ENCODE results near the gene FSTL5.
A peak's percentile ranks its signal among the peaks of the same experiment; 100 is the strongest.

The FSTL5 gene

DNA sequence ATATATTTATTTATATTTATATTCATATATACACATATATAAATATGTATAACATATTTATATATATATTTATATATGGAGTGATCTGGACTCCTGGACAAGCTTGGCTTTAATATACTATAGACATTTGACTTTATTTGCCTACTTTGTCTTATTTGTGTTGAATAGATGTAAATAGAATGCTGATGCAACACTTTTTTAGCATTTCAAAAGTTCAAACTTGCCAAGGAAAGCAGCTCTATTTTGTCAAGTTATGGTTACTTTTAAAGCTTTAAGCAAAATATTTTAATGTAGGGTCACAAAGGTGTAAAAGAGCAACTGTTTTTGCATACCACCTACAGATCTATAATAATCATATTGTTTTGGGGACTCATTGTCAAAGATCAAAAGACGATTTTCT is 61.1 kb downstream of the FSTL5 start:
- DNase-seq: no peak

DNA sequence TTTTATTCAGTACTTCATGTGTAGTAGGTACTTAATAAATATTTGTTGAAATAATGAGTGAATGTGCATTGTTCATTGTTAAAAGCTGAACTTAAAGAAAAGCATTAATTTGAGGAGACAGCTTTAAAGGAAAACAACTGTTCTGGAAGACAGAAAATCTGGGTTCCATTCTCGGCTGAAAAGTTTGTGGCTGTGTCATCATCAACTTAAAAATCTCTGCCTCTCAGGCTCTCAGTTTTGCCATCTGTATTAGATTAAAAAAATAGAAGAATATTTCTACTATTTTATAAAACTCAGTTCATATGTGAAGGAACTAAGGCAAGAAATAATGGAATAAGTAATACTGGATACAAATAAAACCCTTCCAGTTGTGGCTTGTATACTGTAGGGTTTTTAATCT is 62.5 kb downstream of the FSTL5 start:
- no peak for DNase-seq

DNA sequence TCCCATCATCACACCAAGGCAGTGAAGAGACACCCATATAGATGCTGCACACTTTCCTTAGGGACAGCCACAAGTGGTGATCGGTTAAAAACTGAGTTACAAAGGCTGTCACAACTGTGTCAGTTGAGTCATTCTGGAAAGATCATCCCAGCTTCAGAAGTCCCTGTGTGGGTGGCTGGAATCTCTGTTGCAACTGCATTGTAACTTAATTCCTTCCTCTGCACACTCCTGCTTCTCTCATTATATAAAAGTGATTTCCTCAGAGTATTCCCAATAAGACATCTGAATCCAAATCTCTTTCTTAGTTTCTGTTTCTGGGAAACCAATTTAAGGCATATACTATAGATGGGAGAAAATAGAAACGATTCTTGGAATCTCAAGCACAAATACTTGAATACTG is 88.1 kb downstream of the FSTL5 start:
- no peak for DNase-seq

DNA sequence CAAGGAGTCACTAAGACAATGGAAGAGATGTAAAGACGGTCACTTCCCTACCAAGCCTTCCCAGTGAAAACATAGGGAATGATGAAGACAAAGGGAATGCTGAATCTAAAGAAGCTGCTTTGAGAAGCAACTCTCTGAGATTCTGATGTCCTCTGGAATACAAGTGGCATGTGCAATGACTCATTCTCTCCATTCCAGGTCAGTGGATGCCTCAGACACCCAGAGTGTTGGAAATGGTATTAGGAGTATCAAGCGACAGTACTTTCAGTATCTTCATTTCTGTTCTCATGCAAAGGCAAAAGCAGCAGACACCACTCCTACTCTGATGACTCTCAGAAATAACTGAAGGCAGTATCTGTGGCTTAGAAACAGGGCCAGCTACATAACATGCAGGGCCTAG is 102.6 kb downstream of the FSTL5 start:
- peak; percentile 0 for DNase-seq

DNA sequence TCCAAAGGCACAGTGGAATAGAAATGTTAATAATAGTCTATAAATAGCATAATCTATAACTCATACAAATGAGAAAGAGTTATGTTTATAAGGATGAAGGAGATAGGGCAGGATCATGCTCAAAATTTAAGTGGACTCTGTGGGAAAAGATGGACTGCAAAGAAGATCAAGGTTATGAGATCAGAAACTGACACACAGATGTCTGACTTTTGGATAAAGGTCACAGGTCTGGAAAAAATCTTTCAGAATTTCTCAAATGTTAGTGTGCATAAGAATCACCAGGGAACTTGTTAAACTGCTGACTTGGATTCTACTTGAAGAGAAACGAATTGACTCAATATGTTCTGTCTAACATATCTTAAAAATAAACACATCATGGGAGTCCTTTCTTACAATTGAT is 104.1 kb downstream of the FSTL5 start:
- no peak for DNase-seq

DNA sequence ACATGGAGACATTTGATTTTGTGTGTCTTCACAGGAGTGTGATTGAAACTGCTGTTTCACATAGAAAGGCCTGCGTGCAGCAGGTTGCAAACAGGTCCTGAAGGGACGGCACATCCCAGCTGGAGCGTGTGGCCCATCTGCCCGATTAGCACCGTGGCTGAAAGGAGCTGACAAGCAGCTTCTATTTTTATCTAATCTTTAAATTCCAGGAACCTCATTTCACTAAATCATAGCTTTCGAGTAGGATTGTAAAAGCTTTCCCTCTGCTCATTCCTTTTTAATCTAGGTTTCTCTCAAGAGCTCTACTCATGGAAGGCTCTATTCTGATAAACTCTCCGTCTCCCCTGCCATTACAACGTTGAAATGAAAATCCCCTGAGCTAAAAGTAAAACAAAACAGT is 106.8 kb downstream of the FSTL5 start:
- DNase-seq: no peak

DNA sequence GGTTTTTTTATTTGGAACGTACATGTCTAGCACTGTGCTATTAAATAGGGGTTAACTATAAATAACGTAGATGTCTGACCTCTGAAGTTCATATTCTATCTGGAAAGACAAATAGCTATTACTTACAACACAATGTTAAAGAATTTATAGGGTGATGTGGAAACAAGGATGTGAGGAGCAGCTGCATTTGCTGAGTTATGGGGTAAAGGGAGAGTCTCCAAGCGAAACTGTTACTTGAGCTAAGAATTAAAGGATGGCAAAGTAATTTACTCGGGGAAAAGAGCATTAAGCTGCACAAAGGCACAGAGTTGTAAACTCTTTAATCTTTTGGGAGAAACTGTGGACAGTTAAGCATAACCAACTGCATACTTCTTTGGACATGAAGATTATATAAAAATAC is 117.7 kb downstream of the FSTL5 start:
- DNase-seq: no peak

DNA sequence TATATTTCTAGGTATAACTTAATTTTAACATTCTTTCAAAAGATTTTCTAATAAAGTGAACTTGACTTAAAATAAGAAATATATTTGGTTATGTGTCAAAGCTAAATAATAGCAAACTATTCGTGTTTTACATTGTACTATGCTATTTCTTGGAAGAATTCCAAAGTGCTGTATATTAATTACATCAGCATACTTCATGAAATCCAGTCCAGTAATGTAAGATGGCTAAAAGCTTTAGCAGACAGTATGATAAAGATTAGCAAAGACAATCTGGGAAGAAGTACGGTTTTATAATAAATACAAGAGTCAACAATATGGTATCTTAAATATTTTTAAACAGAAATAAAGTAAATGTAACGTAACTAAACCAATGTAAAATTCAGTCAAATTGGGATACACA is 125.7 kb downstream of the FSTL5 start:
- DNase-seq: no peak

DNA sequence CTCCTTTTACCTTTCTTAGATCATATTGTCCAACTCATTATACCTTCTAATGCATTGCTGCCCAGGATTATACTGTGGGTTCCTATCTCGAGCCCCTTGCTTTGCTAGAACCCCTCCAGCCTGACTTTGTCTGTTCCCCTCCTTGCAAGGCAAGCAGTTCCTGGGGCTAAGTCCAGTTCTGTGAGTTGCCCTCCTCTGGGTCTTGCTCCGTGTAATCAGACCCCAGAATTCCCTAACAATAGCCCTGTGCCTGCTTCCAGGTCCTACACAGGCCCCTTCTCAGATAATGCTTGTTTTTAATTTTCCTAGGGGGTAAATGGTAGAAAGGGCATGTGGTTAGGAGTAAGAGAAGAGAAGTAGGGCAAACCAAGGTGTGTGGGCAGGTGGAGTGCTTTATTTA is 145.9 kb downstream of the FSTL5 start:
- DNase-seq: no peak

DNA sequence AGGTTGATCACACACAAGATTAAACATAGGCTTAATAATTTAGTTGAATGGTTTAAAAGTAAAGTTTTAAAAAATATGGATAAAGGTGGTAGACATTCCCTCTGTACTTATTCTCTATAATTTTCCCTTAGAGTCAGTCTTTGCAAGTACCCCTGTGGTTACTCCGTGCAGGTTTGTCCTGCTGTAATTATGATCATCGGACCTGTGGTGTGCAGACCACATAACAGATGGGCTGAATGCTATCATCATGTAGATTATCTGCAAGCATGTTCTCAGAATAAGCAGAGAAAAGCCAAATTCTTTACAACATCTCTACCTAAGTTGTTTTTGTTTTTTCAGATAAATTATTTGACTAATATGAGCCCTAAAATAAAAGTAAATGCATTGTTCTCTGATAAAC is 146.8 kb downstream of the FSTL5 start:
- no peak for DNase-seq

DNA sequence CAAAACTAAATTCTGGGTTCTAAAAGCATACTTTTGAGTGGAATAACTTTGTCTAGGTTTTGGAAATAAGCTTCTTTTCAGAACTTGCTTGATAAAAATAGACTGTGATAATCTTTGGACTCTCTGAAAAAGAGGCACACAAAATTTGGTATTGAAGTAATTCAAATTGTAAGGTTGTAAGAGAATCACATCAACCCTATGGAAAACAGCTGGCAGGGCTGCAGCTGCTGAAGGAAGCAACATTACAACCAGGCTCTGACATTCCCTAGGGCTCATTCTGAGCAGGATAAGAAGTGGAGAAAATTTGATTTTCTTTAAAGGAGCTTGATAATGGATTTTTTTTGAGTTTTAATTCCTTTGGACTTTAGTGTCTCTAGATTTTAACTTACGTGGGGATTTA is 147.6 kb downstream of the FSTL5 start:
- DNase-seq: no peak

DNA sequence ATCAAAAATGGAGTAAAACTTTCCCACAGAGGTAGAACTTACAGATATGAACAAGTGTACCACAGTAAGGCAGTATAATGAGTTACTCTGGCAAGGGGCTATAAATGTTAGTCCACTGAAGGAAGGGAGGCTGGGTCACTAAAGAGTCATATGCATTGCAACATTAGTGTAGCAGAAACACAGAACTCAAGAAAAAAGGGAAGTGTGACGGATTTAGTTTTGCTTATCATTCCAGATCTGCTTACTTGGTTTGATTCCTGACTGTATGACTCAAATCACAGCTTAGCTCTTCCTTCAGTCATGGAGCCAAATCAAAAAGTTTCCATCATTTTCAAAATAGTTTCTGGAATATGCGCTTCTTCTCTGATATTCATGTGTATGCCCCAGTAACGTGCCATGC is 148.7 kb downstream of the FSTL5 start:
- no peak for DNase-seq

DNA sequence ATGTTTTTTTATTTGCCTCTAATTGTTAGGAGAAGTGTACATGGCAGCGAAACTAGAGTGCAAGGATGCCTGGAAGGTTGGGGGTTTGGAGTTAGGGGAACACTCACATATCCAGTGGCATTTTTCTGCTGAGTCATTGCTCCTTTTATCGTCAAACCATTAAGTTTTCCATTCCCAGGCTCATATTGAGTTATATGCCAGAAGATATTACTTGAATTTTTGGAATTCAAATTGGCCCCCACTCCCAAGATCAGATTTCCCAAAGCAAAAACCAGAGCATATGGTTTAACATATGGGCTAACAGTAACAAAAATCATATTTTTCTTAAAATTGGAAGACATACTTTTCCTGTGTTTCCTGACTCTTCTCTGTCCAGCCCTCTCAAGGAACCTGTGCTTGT is 152.7 kb downstream of the FSTL5 start:
- no peak for DNase-seq

DNA sequence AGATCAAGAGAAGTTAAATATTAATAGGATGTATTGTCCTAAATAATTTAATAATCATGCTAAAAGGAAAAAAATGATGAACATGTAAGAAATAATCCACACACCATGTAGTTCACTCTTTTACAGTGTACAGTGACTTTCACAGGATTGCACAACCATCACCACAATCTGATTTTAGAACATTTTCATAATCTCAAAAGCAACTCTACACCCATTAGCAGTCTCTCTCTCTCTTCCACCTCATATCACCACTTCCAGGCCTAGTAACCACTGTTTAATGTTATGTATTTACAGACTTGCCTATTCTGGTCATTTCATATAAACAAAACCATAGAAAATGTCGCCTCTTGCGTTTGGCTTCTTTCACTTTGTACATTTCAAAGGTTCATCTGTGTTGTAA is 153.4 kb downstream of the FSTL5 start:
- DNase-seq: no peak

DNA sequence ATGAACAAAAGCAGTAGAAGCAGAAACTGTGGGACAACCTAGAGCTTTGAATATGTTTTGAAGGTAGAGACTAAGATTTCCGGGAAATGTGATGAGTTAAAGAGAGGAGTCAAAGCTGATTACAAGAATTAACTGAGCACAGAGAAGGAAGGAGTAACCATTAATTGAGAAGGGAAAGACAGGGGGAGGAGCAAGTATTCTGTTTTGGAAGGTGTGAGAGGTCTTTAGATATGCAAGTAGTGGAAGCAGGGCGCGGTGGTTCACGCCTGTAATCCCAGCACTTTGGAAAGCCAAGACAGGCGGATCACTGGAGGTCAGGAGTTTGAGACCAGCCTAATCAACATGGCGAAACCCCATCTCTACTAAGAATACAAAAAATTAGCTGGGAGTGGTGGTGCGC is 171.5 kb downstream of the FSTL5 start:
- DNase-seq: no peak

DNA sequence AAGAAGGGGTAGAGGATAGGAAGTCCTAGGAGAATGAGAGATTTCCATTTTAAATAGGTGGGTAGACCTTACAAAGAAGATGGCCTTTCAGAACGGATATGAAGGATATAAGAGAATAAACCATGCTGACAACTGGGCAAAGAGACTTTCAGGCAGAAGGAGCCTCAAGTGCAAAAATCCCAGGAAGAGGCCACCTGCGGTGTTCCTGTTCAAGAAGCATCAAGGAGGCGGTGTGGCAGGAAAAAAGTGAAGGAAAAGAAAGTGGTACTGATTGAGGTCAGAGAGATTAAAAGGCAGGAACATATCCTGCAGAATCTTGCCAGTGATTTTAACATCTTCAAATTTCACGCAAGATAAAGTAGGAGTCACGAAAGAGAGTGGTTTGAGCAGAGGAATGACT is 172.0 kb downstream of the FSTL5 start:
- DNase-seq: no peak

DNA sequence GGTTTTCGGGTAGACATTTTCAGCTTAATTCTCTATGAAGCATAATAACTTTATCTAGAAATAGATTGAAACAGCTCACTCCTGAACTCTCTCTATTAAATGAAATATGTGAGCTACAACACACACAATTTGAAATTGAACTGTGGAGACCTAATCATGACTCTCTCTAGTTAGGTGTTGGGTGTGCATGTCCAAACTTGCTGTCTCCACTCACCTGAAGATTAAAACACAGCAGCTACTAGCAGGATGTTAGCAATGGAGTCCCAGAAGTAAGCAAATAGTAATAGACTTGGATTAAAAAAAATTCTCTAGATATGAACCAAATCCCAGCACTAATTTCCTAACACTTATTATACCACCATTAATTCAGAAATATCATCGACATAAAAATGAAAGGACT is 173.1 kb downstream of the FSTL5 start:
- no peak for DNase-seq

DNA sequence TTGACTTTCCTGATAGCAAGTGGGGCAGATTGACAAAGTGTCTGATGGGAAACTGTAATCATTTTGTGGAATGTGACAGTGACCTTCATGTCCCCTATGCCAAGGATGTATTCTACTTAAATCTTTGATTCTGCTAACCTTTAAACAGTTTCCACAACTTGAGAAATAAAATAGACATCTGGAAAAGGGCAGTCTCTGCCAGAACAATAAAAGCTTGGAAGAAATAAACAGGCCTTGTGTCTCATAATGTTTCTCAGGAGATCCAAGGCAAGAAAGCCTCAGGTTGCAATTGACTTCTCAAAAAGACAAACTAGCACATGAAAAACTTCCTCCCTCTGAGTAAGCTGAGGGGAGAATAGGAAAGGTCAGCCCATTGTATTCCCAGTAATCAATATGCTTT is 174.9 kb downstream of the FSTL5 start:
- no peak for DNase-seq

DNA sequence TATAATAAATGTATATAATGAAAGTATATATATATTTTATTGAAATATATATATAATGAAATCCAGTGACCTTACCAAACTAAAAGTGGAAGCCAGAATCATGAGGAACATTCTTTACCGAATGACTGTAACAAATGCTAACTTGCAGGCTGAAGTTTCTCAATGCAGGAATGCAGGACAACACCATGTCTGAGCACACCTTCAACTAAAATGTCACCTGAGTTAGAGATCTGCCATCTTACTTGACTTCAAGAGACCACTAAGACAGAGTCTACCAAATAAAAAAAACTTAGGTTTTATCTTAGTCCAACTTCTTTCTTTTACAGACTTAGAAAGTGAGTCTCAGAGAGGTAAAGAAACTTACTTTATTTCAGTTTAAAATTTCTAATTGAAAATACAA is 176.2 kb downstream of the FSTL5 start:
- no peak for DNase-seq

DNA sequence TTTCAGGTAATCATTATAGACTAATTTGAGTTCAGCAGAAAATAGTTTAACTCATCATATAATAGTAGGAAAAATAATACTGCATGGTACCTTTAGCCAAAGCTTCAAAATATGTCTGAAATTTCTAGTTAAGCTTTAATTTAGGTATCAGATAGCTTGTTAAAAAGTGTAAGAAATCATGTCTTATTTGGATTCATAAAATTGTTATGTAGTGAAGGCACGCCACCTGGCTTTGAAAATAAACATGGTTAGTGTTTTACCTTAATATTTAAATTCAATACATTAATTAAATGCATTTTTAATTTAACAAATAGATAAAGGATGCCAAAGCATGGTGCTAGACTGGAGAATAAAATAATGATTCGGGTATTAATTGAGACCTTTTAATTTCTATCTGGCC is 211.4 kb downstream of the FSTL5 start:
- no peak for DNase-seq

DNA sequence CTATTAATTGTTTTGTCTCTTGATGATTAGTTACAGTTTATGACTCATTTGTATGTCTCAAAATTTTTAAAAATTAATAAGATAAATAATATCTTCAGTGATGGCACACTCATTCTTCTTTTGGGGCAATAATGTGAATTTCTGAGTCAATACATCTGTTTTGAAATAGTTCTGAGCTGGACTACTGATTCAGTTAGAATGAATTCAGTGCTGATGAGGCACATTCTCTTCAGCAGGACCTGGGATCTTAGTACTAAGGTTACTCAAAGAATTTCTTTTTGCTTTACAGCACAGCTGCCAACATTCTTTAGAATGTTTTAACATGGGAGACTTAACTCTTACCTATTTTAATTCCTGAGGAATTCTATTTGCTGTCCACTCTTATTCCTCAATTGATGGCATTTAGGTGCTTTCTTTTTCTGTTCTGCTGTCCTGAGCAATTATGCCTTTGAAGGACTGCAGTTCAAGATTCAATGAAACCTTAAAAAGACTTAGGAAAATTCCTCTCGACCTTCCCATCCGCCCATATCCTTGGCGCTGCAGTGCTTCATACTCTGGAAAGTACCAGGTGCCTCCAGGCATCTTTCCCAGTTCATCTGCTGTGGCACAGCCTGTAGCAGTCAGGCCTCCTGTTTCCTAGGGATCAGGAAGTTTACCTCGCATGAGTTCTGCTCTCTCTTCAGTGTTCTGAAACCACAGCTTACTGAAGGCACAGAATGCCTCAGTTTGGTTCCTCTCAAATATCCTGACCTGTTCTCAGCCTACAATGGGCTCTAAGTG is 213.7 kb downstream of the FSTL5 start:
- DNase-seq: peak; percentile 18

DNA sequence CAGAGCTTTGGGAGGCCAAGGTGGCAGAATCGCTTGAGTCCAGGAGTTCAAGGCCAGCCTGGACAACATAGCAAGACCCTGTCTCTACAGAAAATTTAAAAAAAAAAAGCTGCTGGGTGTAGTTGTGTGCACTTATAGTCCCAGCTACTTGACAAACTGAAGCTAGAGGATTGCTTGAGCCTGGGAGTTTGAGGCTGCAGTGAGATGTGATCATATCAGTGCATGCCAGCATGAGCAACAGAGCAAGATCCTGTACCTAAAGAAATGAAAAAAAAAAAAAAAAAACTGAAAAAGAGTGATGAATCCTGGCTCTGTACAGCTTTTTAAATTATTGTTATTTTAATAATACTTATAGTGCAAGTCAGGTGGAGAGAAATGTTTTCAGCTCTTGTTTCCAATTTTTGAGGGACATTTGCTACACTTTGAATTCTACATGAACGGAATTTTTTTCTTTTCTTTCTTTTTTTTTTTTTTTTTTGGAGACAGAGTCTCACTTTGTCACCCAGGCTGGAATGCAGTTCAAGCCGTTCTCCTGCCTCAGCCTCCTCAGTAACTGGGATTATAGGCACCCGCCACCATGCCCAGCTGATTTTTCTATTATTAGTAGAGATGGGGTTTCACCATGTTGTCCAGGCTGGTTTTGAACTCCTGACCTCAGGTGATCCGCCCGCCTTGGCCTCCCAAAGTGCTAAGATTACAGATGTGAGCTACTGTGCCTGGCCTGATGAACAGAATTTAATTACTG is 215.6 kb downstream of the FSTL5 start:
- DNase-seq: no peak

DNA sequence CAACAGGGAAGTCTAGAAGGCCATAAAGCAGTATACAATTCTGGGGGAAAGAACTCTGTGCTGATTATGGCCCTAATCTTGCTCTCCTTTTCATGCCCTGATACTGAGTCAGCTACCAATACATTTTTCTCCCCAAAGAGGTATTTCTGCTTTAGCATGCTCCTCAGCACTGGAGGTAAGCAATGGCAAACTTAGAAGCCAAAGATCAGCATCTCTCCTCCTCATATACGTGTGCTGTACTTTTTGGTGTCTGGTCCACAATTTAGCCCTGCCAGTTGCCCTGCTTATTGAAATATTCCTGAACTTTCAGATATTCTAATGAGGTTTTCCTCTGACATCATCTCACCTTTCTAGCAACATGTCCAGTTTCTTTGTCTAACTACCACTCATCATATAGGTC is 226.2 kb downstream of the FSTL5 start:
- DNase-seq: peak; percentile 0

DNA sequence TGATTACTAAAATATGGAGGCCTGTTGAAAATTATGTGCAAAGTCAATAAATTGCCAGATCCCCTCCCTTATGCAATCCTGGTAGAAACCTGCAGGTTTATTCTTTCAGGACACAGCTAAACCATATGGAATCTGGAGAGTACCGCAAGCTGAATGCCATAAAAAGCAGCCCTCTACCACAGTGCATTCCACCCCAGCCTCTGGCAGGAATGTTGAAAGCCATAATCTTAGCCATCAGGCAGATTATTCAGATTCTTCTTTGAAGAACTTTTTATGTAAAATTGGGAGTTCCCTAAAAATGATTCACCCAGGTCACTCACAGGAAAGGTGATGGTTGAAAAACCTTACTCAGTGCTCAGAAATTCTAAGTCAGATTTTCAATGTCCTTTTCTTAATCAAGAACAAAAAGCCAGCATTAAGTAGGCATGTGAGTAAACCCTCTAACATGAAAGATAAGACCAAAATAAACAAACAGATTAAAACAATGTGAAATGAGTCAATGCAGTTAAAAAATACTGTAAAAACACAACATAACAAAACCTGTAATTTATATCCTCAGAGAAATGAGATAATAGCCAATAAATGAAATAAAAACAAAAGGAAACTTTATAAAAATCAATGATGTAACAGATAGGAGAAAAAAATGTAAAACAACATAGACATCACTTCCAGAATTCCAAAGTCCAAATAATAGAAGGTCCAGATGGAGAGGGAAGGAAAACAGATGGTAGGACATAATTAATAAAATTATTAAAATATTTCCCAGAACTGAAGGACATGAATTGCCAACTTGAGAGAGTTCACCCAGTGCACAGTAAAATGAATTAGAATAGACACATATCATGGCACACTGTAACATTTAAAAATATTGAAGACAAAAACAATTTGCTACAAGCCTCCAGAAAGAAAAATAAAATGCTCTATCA is 226.9 kb downstream of the FSTL5 start:
- peak; percentile 75 for DNase-seq
